Activated CD4-positive, alpha-beta T cell treated with anti-CD3 and anti-CD28 coated beads for 36 hours (primary cell): ENCODE measurements around the gene SESN2. TPM values are rescaled to one million over a fixed set of nuclear protein-coding genes. Genes with fewer than 3 reads are reported as not detected.

ENCODE experiments used
- ATAC-seq: fragments of 200-7000 bp; cut with Tn5 transposase; one replicate; pipeline ENCODE4 v1.10.0; 2021; ENCODE audit warnings: mild to moderate bottlenecking, moderate library complexity
- CTCF ChIA-PET: fragments of 350-600 bp; sonication (Branson Sonifier 250); formaldehyde crosslinking; loops from one replicate; lab custom pipeline; 2021; ENCODE audit warnings: antibody characterized with exemption; lab: Charles Lee
- POLR2A ChIA-PET: fragments of 350-600 bp; sonication (Branson Sonifier 250); formaldehyde crosslinking; loops from one replicate; lab custom pipeline; 2021; ENCODE audit warnings: antibody characterized with exemption, inconsistent platforms; lab: Charles Lee
- DNase-seq: peaks from one replicate; pipeline ENCODE4 v3.0.0-alpha.2; 2020
- H3K27ac Mint-ChIP-seq: one replicate; pipeline ENCODE4 v1.8.0; 2021; ENCODE audit warnings: mixed read lengths
- H3K27me3 Mint-ChIP-seq: one replicate; pipeline ENCODE4 v1.8.0; 2021; ENCODE audit warnings: mixed read lengths
- H3K36me3 Mint-ChIP-seq: one replicate; pipeline ENCODE4 v1.8.0; 2021; ENCODE audit warnings: low read depth, mixed read lengths
- H3K4me1 Mint-ChIP-seq: one replicate; pipeline ENCODE4 v1.8.0; 2021; ENCODE audit warnings: mixed read lengths
- H3K4me3 Mint-ChIP-seq: one replicate; pipeline ENCODE4 v1.8.0; 2021; ENCODE audit warnings: mild to moderate bottlenecking, moderate library complexity, mixed read lengths
- H3K9me3 Mint-ChIP-seq: one replicate; pipeline ENCODE4 v1.8.0; 2021; ENCODE audit warnings: low read depth, mixed read lengths
- intact Hi-C, 2 experiments: fragments of 100-400 bp; cut with DNase I in 1 of 2; cut with micrococcal nuclease in 1 of 2; formaldehyde crosslinking; loops; one replicate each; pipeline versions ENCODE4 v1.14.2 to v1.15.1; 2022 to 2024; cut with DNase I, micrococcal nuclease
- total RNA-seq, 2 experiments: library from RNA; stranded (reverse); gene quantifications; one replicate each; pipeline ENCODE4 v1.2.3, GENCODE V29; 2021

Gene SESN2
- total RNA-seq, 2 experiments from 2014 or later: 32.9 to 33.3 TPM

GRCh38 chr1:28266920-28267322, 7.6 kb downstream of the SESN2 start:
- intact Hi-C loops: no loop called here
- H3K36me3 Mint-ChIP-seq: peaks cover 10% of the 10 kb centered on the region
- ATAC-seq (no peak), DNase-seq (no peak)
- ChIA-PET CTCF (interaction anchor here (0.6 to 4.4 kb wide), 2 partner anchors 18 to 155 kb away, joined by 3 to 21 read pairs; no protein-coding TSS in a partner anchor), POLR2A (interaction anchor here (0.5 to 1.4 kb wide), 3 partner anchors 18 to 274 kb away, joined by 3 to 4 read pairs (median 4); no protein-coding TSS in a partner anchor)
- H3K4me3 Mint-ChIP-seq: no peak overlapping the region
- peaks cover 4% of the 10 kb centered on the region for H3K4me1 Mint-ChIP-seq
- no peaks in the 10 kb centered on the region for H3K27me3 Mint-ChIP-seq
- no peak overlapping the region for H3K27ac Mint-ChIP-seq
- H3K9me3 Mint-ChIP-seq: no peaks in the 10 kb centered on the region

- H3K27me3 Mint-ChIP-seq: no peaks in the 10 kb centered on the region
- H3K4me1 Mint-ChIP-seq: peaks cover 4% of the 10 kb centered on the region
- ChIA-PET CTCF (interaction anchor here (0.6 to 4.4 kb wide), 3 partner anchors 9 to 19 kb away, joined by 3 to 21 read pairs (median 8); no protein-coding TSS in a partner anchor), POLR2A (no interaction called here)
- H3K4me3 Mint-ChIP-seq: no peak overlapping the region
- no peak overlapping the region for H3K27ac Mint-ChIP-seq
- ATAC-seq: no peak
- intact Hi-C loops: no loop called here
- no peaks in the 10 kb centered on the region for H3K9me3 Mint-ChIP-seq
- DNase-seq: no peak
- H3K36me3 Mint-ChIP-seq: peaks cover 10% of the 10 kb centered on the region
Observed at GRCh38 chr1:28267633-28268032, 8.3 kb downstream of the SESN2 start.

- POLR2A ChIA-PET: no interaction called here
- ATAC-seq: no peak
- Mint-ChIP-seq H3K9me3 (no peaks in the 10 kb centered on the region), H3K36me3 (peaks cover 14% of the 10 kb centered on the region), H3K27ac (no peak overlapping the region), H3K4me1 (no peaks in the 10 kb centered on the region), H3K27me3 (no peaks in the 10 kb centered on the region), H3K4me3 (no peak overlapping the region)
- intact Hi-C loops: no loop called here
- no peak for DNase-seq
- CTCF ChIA-PET: interaction anchor here (0.9 to 2.2 kb wide), 2 partner anchors 21 to 31 kb away, joined by 3 to 8 read pairs; no protein-coding TSS in a partner anchor
Observed at GRCh38 chr1:28269529-28269928, 10.2 kb downstream of the SESN2 start.

GRCh38 chr1:28272215-28272852, 13.0 kb downstream of the SESN2 start:
- POLR2A ChIA-PET: interaction anchor here (1.0 to 1.3 kb wide), 2 partner anchors 11 kb away, joined by 3 to 5 read pairs; no protein-coding TSS in a partner anchor
- H3K9me3 Mint-ChIP-seq: no peaks in the 10 kb centered on the region
- no peak overlapping the region for H3K4me3 Mint-ChIP-seq
- H3K27me3 Mint-ChIP-seq: no peaks in the 10 kb centered on the region
- CTCF ChIA-PET: interaction anchor here (0.5 to 0.6 kb wide), 2 partner anchors 16 to 25 kb away, joined by 3 read pairs; no protein-coding TSS in a partner anchor
- intact Hi-C loops: no loop called here
- ATAC-seq (no peak), DNase-seq (no peak)
- H3K36me3 Mint-ChIP-seq: peaks cover 22% of the 10 kb centered on the region
- H3K27ac Mint-ChIP-seq: no peak overlapping the region
- H3K4me1 Mint-ChIP-seq: no peaks in the 10 kb centered on the region

- ChIA-PET CTCF (interaction anchor here (0.6 kb wide), 1 partner anchor 24 kb away, joined by 3 read pairs; no protein-coding TSS in a partner anchor), POLR2A (interaction anchor here (0.5 to 1.3 kb wide), 2 partner anchors 12 to 81 kb away, joined by 3 to 5 read pairs; no protein-coding TSS in a partner anchor)
- DNase-seq (no peak), ATAC-seq (no peak)
- Mint-ChIP-seq H3K36me3 (peaks cover 30% of the 10 kb centered on the region), H3K4me1 (no peaks in the 10 kb centered on the region), H3K9me3 (no peaks in the 10 kb centered on the region), H3K27ac (no peak overlapping the region), H3K27me3 (no peaks in the 10 kb centered on the region), H3K4me3 (no peak overlapping the region)
- intact Hi-C loops: no loop called here
Observed at GRCh38 chr1:28273216-28273860, 14.0 kb downstream of the SESN2 start.

- CTCF ChIA-PET: interaction anchor here (1.5 kb wide), 1 partner anchor 14 kb away, joined by 3 read pairs; no protein-coding TSS in a partner anchor
- H3K4me1 Mint-ChIP-seq: no peaks in the 10 kb centered on the region
- no peak for ATAC-seq
- POLR2A ChIA-PET: no interaction called here
- DNase-seq: no peak
- no peak overlapping the region for H3K27ac Mint-ChIP-seq
- intact Hi-C loops: no loop called here
- no peaks in the 10 kb centered on the region for H3K27me3 Mint-ChIP-seq
- no peak overlapping the region for H3K4me3 Mint-ChIP-seq
- peaks cover 40% of the 10 kb centered on the region for H3K36me3 Mint-ChIP-seq
- no peaks in the 10 kb centered on the region for H3K9me3 Mint-ChIP-seq
Observed at GRCh38 chr1:28278763-28279162, 19.4 kb downstream of the SESN2 start.

- no peak overlapping the region for H3K27ac Mint-ChIP-seq
- no peaks in the 10 kb centered on the region for H3K4me1 Mint-ChIP-seq
- no peak for DNase-seq
- ChIA-PET CTCF (interaction anchor here (1.7 kb wide), 1 partner anchor 31 kb away, joined by 6 read pairs; no protein-coding TSS in a partner anchor), POLR2A (interaction anchor here (1.2 kb wide), 1 partner anchor 35 kb away, joined by 3 read pairs; no protein-coding TSS in a partner anchor)
- no peaks in the 10 kb centered on the region for H3K27me3 Mint-ChIP-seq
- H3K36me3 Mint-ChIP-seq: peaks cover 40% of the 10 kb centered on the region
- no peak for ATAC-seq
- H3K9me3 Mint-ChIP-seq: no peaks in the 10 kb centered on the region
- intact Hi-C loops: no loop called here
- H3K4me3 Mint-ChIP-seq: no peak overlapping the region
Observed at GRCh38 chr1:28279721-28280120, 20.4 kb downstream of the SESN2 start.

- H3K4me3 Mint-ChIP-seq: no peak overlapping the region
- H3K27ac Mint-ChIP-seq: no peak overlapping the region
- H3K9me3 Mint-ChIP-seq: no peaks in the 10 kb centered on the region
- ATAC-seq (no peak), DNase-seq (no peak)
- H3K27me3 Mint-ChIP-seq: no peaks in the 10 kb centered on the region
- CTCF ChIA-PET: interaction anchor here (0.6 to 1.7 kb wide), 2 partner anchors 28 to 32 kb away, joined by 3 to 6 read pairs; no protein-coding TSS in a partner anchor
- POLR2A ChIA-PET: interaction anchor here (1.1 to 1.2 kb wide), 2 partner anchors 32 to 35 kb away, joined by 3 read pairs; no protein-coding TSS in a partner anchor
- H3K4me1 Mint-ChIP-seq: no peaks in the 10 kb centered on the region
- H3K36me3 Mint-ChIP-seq: peaks cover 34% of the 10 kb centered on the region
- intact Hi-C loops: no loop called here
Observed at GRCh38 chr1:28280501-28280900, 21.2 kb downstream of the SESN2 start.

- peaks cover 34% of the 10 kb centered on the region for H3K36me3 Mint-ChIP-seq
- ATAC-seq (no peak), DNase-seq (no peak)
- H3K4me3 Mint-ChIP-seq: no peak overlapping the region
- no peak overlapping the region for H3K27ac Mint-ChIP-seq
- ChIA-PET CTCF (interaction anchor here (0.6 to 1.7 kb wide), 2 partner anchors 27 to 32 kb away, joined by 3 to 6 read pairs; no protein-coding TSS in a partner anchor), POLR2A (interaction anchor here (1.1 kb wide), 1 partner anchor 32 kb away, joined by 3 read pairs; no protein-coding TSS in a partner anchor)
- H3K9me3 Mint-ChIP-seq: no peaks in the 10 kb centered on the region
- intact Hi-C loops: no loop called here
- no peaks in the 10 kb centered on the region for H3K27me3 Mint-ChIP-seq
- no peaks in the 10 kb centered on the region for H3K4me1 Mint-ChIP-seq
Observed at GRCh38 chr1:28280977-28281381, 21.7 kb downstream of the SESN2 start.

GRCh38 chr1:28281608-28282425, 22.5 kb downstream of the SESN2 start:
- ATAC-seq (no peak), DNase-seq (no peak)
- Mint-ChIP-seq H3K4me1 (no peaks in the 10 kb centered on the region), H3K27me3 (no peaks in the 10 kb centered on the region), H3K36me3 (peaks cover 34% of the 10 kb centered on the region), H3K9me3 (no peaks in the 10 kb centered on the region), H3K4me3 (no peak overlapping the region), H3K27ac (no peak overlapping the region)
- intact Hi-C loops: no loop called here
- ChIA-PET POLR2A (no interaction called here), CTCF (no interaction called here)
